Stimulated activated CD4-positive, alpha-beta T cell treated with anti-CD3 and anti-CD28 coated beads, TNF-alpha, amount 100 ng/mL, for 48 hours (primary cell): Measurements from ENCODE around the gene ARVCF.
A peak's percentile ranks its signal among the peaks of the same experiment; 100 is the strongest.

ENCODE experiments used
- DNase-seq, 3 donors: peaks; one replicate each; pipeline ENCODE4 v3.0.0-alpha.2; 2020; ENCODE audit warnings: low read depth in 3 of 3

Gene ARVCF

GRCh38 chr22:20029550-20030225 lies 13.1 kb upstream of the ARVCF start:
- no peak for DNase-seq

DNA sequence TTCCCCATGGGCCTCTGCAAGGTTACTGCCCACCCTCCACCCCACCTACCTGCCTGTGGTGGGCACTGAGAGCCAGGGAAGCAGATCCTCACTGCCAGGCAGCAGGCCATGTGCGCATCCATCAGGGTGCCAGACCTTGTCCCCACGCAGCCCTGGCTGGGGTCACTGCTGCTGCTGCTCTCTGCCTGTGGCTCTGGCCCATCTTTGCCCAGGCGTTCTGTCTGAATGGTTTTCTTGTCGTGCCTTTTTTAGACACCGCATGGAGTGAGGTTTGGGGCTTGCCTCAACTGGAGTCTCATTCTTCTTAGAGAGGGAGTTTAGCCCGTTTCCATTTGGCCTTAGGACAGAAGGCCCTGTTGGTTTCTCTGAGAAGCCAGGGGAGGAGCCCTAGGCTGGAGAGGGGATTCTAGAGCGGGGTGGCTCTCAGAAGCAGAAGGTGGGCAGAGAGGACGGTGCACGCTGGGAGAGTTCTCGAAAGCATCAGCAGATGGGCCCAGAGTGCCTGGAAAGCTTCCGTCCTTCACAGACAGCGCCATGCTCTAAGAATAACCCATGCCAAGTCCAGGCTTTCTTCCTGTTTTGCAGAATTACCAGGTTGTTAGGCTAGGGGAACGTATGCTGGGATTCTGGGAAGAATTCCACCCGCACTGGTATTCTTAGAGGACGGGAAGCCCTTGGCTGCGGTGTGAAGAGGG lies 12.4 kb upstream of the ARVCF start:
- DNase-seq: no peak

GRCh38 chr22:20027966-20028854 lies 11.6 kb upstream of the ARVCF start:
- DNase-seq: no peak

GRCh38 chr22:20026996-20027601 lies 10.5 kb upstream of the ARVCF start:
- DNase-seq: no peak

DNA sequence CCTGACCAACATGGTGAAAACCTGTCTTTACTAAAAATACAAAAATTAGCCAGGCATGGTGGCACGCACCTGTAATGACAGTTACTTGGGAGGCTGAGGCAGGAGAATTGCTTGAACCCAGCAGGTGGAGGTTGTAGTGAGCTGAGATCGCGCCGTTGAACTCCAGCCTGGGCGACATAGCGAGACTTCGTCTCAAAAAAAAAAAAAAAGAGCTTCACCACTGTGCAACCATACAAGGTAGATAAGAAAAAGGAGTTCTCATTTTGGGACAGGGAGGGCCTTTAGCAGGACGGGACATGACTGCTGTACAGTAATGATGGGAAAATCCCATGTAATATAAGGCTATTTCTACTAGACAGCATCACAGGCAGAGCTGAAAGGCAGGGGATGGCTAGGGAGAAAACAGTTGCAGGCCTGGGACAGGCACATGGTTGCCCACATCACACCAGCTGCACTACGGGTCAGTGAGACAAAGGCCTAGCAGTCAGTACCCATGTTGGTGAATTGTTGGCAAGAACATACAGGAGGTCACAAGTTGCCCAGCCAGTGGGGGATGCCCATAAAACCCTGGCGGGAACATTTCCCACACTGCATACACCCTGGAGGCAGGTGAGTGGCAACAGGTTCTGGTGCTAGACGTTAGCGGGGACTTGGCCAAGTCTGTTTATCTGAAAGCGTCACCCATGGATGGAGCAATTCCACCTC lies 9.7 kb upstream of the ARVCF start:
- no peak for DNase-seq

DNA sequence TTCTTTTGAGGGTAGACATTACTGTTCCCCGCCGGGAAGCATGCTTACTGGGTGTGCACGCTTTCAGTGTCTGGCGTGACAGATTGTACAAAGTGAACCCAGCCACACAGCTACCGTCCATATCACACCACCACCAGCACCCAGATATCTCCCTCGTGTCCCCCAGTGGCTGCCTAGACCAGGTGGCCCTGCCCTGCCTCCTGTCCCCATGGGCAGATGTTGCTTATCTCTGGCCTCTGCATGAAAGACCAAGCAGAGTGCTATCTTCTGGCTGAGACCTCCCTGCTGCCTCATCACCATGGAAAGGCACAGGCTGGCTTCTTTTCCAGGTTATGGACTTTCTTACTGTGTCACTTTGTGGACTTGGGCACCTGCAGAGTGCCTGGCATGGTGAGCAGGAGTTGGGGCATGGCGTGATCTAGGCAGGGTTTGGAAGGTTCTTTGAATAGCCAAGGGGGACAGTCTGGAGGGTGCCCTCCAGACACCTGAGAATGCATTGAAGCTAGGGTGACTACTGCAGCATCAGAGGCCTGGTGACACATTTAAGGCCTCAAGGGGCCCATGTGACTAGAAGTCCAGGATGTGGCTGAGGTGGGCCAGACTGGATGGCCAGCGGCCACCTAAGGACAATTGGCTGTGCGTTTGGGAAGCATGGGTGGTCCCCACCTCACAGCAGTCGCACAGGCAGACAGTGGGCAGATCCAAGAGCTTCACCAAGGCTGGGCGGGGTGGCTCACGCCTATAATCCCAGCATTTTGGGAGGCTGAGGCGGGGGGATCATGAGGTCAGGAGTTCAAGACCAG lies 9.0 kb upstream of the ARVCF start:
- no peak for DNase-seq

GRCh38 chr22:20024650-20025397 lies 8.2 kb upstream of the ARVCF start:
- no peak for DNase-seq

- no peak for DNase-seq
These were observed 7.6 kb upstream of the ARVCF start for GRCh38 chr22:20024225-20024624.

- DNase-seq: no peak
These were observed 6.5 kb upstream of the ARVCF start for GRCh38 chr22:20022978-20023613.

DNA sequence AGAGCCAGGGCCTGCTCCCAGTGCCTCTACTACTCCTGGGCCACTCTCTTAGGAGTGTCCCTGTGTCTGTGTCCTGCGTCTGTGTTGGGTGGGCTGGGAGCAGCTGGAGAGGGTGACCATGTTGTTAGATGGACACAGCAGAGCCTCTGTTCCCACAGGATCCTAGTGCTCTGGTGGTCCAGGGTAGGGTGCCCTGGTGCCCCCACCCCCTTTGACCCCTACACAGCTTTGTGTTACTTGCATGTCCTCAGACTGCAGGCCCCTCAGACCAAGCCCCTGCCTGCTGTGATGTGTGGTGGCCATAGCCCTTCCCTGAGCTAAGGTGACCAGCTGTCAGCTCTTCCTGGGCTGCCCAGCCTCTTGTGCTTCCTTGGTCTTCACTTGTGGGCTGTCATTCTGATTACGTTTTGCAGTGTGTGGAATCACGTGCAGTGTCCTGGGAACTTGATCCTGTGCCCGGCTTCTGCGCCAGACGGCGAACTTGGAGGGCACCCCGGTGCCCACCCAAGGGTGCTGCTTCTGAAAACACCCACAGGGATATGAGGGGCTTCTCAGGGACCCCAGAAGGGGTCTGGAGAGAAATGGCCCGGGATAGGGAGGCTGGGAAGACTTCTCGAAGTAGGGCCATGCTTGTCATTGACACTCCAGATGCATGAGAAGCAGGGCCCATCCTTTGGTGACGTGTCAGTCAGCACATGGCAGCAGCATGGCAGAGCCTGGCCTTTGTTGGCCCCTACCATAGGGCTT lies 5.8 kb upstream of the ARVCF start:
- no peak for DNase-seq

GRCh38 chr22:20021196-20022181 lies 4.9 kb upstream of the ARVCF start:
- no peak for DNase-seq

GRCh38 chr22:20020533-20021195 lies 4.0 kb upstream of the ARVCF start, which contains the start of gene TANGO2:
TANGO2 (plus strand) TSS chr22:20021110; CDS start chr22:20036799, 15,689 bp downstream.
- peak; percentile 85 to 87 (median 86) for DNase-seq

GRCh38 chr22:20019661-20020532 lies 3.3 kb upstream of the ARVCF start:
- DNase-seq: no peak

GRCh38 chr22:20018001-20018400 lies 1.4 kb upstream of the ARVCF start:
- DNase-seq: no peak

GRCh38 chr22:20017622-20017958 lies 967 bp upstream of the ARVCF start:
- DNase-seq: no peak
